ENCODE measurements around the gene LDLRAP1.

- TF ChIP-seq POLR2A (conservative IDR thresholded peaks at IDR 0.05) = no peak
- TF ChIP-seq ZNF512 (tag; IDR thresholded peaks at IDR 0.05) = no peak
- TF ChIP-seq TBP (optimal IDR thresholded peaks at IDR 0.05; ENCODE audit: low read depth, low read length) = no peak
- TF ChIP-seq CTCF (IDR thresholded peaks at IDR 0.05 in 2 of 3, conservative IDR thresholded peaks at IDR 0.05 in 1 of 3; ENCODE audit: insufficient read depth in 2 of 3, low read depth in 1 of 3, low read length in 3 of 3) = no peak
- no peak for TF ChIP-seq SMAD3 (CRISPR knock-in tag; conservative IDR thresholded peaks at IDR 0.05)
- TF ChIP-seq, protein P1, sequence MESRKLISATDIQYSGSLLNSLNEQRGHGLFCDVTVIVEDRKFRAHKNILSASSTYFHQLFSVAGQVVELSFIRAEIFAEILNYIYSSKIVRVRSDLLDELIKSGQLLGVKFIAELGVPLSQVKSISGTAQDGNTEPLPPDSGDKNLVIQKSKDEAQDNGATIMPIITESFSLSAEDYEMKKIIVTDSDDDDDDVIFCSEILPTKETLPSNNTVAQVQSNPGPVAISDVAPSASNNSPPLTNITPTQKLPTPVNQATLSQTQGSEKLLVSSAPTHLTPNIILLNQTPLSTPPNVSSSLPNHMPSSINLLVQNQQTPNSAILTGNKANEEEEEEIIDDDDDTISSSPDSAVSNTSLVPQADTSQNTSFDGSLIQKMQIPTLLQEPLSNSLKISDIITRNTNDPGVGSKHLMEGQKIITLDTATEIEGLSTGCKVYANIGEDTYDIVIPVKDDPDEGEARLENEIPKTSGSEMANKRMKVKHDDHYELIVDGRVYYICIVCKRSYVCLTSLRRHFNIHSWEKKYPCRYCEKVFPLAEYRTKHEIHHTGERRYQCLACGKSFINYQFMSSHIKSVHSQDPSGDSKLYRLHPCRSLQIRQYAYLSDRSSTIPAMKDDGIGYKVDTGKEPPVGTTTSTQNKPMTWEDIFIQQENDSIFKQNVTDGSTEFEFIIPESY (CRISPR knock-in tag; IDR thresholded peaks at IDR 0.05) = no peak
- no peak for TF ChIP-seq CREBBP (IDR thresholded peaks at IDR 0.05; ENCODE audit: low read depth, low read length)
- no peak for TF ChIP-seq RAD21 (CRISPR knock-in tag; conservative IDR thresholded peaks at IDR 0.05 in 1 of 2, IDR thresholded peaks at IDR 0.05 in 1 of 2)
Measured at GRCh38 chr1:25530186-25531081, 13.0 kb upstream of the LDLRAP1 start.

Data from K562 (cell line).